ENCODE results near the gene TRIM9.

The TRIM9 gene

DNA sequence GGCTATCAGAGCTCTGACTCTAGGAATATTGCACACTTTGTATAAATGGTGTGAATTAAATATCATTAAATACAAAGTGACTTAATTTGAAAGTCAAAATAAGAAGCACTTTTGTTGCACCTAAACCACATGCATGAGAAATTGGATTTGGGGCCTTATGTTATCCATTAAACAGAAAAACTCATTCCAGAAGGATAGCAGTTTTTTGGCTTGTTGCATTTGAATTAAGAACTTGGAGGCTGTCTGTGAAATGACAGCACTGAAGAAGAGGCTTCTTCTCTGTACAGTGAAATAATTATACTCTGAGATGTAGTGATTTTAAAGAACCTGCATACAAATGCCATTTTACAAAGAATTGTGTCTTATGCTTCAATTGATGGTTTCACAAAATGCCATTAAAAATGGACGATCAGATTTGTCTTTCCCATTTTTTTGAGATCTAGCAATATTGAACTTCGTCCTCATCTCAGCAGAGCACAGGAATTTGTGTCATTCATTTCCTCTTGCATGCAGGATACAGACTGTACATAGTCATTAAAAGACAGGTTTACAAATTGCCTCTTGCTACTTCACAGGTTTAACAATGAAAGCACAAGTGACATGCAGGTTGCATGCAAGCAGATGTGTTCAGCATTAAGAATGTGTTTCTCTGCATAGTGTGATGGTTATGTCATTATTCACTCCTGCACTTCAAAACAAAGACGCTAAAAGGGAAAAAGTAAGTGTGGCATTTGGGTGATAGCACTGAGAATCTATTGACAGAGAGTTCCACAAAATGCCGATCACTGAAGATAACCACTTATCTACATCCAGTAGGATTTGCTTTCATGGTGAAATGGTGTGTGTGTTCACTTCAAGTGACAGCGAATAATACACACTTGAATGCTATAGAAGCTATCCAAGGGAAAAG is 114.7 kb downstream of the TRIM9 start:
- no peak overlapping the region for H3K27ac ChIP-seq
- H3K27me3 ChIP-seq, result no peaks in the 10 kb centered on the region
- H3K4me1 ChIP-seq (ENCODE audit: control insufficient read depth in 1 of 2, insufficient read depth in 1 of 2, low read depth in 1 of 2, low read length in 1 of 2), result peaks cover 8 to 21% of the 10 kb centered on the region in 2 experiments
- no peak overlapping the region for H3K4me3 ChIP-seq (ENCODE audit: low read depth in 1 of 2, low read length in 1 of 2)
- no peaks in the 10 kb centered on the region for H3K36me3 ChIP-seq
- H3K9me3 ChIP-seq, result no peaks in the 10 kb centered on the region
- TF ChIP-seq, protein P1, sequence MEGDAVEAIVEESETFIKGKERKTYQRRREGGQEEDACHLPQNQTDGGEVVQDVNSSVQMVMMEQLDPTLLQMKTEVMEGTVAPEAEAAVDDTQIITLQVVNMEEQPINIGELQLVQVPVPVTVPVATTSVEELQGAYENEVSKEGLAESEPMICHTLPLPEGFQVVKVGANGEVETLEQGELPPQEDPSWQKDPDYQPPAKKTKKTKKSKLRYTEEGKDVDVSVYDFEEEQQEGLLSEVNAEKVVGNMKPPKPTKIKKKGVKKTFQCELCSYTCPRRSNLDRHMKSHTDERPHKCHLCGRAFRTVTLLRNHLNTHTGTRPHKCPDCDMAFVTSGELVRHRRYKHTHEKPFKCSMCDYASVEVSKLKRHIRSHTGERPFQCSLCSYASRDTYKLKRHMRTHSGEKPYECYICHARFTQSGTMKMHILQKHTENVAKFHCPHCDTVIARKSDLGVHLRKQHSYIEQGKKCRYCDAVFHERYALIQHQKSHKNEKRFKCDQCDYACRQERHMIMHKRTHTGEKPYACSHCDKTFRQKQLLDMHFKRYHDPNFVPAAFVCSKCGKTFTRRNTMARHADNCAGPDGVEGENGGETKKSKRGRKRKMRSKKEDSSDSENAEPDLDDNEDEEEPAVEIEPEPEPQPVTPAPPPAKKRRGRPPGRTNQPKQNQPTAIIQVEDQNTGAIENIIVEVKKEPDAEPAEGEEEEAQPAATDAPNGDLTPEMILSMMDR (IDR thresholded peaks at IDR 0.05), result no peak

DNA sequence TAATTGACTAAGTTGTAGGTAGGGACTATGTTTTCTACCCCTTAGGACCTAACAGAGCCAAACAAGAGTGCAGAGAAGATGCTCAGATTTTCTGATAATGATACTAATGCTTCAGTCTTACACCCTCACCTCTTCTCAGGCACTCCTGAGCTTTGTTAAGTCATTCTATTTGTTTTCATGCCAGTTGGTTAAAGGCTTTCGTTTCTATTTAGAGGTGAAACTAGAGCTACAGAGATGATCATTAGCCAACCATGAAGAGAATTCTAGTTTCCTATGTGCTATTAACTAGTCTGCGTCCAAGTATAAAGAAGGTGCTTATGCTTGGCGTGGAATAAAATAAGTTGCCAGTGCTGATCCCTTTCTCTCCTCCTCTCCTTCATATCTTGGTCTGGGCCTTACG is 116.0 kb downstream of the TRIM9 start:
- Histone ChIP-seq H3K27ac (no peak overlapping the region), H3K9me3 (no peaks in the 10 kb centered on the region), H3K27me3 (no peaks in the 10 kb centered on the region), H3K4me3 (ENCODE audit: low read depth in 1 of 2, low read length in 1 of 2) (no peak overlapping the region), H3K4me1 (ENCODE audit: control insufficient read depth in 1 of 2, insufficient read depth in 1 of 2, low read depth in 1 of 2, low read length in 1 of 2) (peaks cover 8 to 21% of the 10 kb centered on the region in 2 experiments), H3K36me3 (no peaks in the 10 kb centered on the region)
- TF ChIP-seq, protein P1 (IDR thresholded peaks at IDR 0.05), result no peak

DNA sequence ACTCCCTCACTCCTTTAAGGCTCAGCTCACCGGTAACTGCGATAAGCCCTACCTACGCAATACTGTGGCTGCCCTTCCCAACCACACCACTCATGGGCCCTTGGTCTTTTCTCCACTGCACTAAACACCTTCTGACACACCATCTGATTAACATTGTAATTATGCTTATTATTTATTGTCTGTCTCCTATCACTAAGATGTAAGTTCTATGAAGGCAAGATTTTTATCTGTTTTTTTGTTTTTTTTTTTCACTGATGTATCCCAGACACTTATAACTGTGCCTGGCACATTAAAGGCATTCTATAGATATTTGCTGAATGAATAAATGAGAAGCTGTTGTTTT is 116.4 kb downstream of the TRIM9 start:
- H3K4me3 ChIP-seq (ENCODE audit: low read depth in 1 of 2, low read length in 1 of 2), result no peak overlapping the region
- peaks cover 8 to 21% of the 10 kb centered on the region in 2 experiments for H3K4me1 ChIP-seq (ENCODE audit: control insufficient read depth in 1 of 2, insufficient read depth in 1 of 2, low read depth in 1 of 2, low read length in 1 of 2)
- no peaks in the 10 kb centered on the region for H3K36me3 ChIP-seq
- no peaks in the 10 kb centered on the region for H3K9me3 ChIP-seq
- TF ChIP-seq, protein P1 (IDR thresholded peaks at IDR 0.05), result no peak
- H3K27me3 ChIP-seq, result no peaks in the 10 kb centered on the region
- H3K27ac ChIP-seq, result no peak overlapping the region

DNA sequence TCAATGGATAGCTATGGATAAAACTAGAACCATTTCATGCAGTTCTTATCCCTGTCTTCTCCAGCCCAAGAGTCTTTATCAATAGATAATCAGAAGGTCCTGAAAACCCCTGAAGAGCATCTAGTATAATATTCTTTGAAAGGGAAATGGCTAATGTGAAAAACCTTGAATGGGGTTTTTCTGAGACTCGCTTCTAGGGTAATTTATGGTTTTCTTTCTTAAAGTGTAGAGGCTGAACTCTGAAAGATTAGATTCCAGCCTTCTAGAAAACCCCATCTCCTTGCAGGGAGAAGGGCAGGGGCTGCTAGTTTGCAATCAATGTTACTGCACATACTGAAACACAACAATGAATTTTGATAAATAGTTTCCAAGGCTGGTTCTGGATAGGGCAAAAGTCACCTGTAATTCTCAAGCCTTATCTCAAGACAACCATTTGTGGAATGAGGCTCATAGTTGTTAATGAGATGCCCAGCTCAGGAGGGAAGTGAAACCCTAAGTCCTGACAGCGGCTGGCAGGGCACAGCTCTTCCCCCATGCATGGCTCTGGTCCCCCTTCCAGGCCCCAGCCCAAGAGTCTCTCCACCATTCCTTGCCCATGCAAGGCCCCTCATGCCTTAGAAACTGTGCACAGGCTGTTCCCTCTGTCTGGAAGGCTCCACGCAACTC is 116.9 kb downstream of the TRIM9 start:
- Histone ChIP-seq H3K36me3 (no peaks in the 10 kb centered on the region), H3K4me3 (ENCODE audit: low read depth in 1 of 2, low read length in 1 of 2) (no peak overlapping the region), H3K27ac (no peak overlapping the region), H3K9me3 (no peaks in the 10 kb centered on the region), H3K27me3 (no peaks in the 10 kb centered on the region), H3K4me1 (ENCODE audit: control insufficient read depth in 1 of 2, insufficient read depth in 1 of 2, low read depth in 1 of 2, low read length in 1 of 2) (peaks cover 8 to 21% of the 10 kb centered on the region in 2 experiments)
- TF ChIP-seq, protein P1 (IDR thresholded peaks at IDR 0.05), result no peak

DNA sequence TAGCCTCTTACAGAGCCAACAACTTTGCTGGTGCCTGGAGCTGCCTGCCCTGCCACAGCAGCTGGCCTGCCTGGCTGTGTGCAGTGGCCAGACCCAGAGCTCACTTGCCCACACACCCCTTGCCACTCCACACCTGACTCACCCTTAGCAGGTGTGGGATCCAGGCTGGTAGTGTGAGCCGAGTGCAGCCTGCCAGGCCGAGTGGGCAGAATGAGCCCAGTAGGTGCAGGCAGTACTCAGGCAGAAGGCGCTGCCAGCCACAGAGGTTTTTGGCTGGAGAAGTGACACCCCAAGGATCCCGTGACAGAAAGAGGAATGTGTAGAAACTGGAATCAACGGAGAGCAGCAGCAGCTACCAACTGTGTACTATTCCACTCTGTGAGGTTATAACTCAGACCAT is 120.8 kb downstream of the TRIM9 start:
- Histone ChIP-seq H3K4me1 (ENCODE audit: control insufficient read depth in 1 of 2, insufficient read depth in 1 of 2, low read depth in 1 of 2, low read length in 1 of 2) (peaks cover 15 to 24% of the 10 kb centered on the region in 2 experiments), H3K36me3 (no peaks in the 10 kb centered on the region), H3K27ac (no peak overlapping the region), H3K4me3 (ENCODE audit: low read depth in 1 of 2, low read length in 1 of 2) (no peak overlapping the region), H3K9me3 (no peaks in the 10 kb centered on the region), H3K27me3 (no peaks in the 10 kb centered on the region)
- TF ChIP-seq, protein P1 (IDR thresholded peaks at IDR 0.05), result no peak

All from neutrophil (primary cell).